GM19193 (cell line): ENCODE results near the gene FHIP1B.

Source experiments
- POLR2A ChIP-seq: IDR thresholded peaks from 4 replicates; pipeline ENCODE4 v1.6.1; 2011; ENCODE audit not compliant: insufficient read depth, insufficient read length; ENCODE audit errors: extremely low read depth

FHIP1B gene

GRCh38 chr11:6223854-6224253, 10.6 kb downstream of the FHIP1B start:
- no peak for TF ChIP-seq POLR2A

- no peak for TF ChIP-seq POLR2A
These were observed 15.1 kb downstream of the FHIP1B start for GRCh38 chr11:6219359-6219758.

- no peak for TF ChIP-seq POLR2A
These were observed 16.7 kb downstream of the FHIP1B start for GRCh38 chr11:6217722-6218121.

- no peak for TF ChIP-seq POLR2A
These were observed 17.9 kb downstream of the FHIP1B start for GRCh38 chr11:6216501-6216900.

- TF ChIP-seq POLR2A = no peak
These were observed 19.9 kb downstream of the FHIP1B start for GRCh38 chr11:6214530-6214929.

- TF ChIP-seq POLR2A = no peak
These were observed 24.0 kb downstream of the FHIP1B start for GRCh38 chr11:6210274-6210955.

GRCh38 chr11:6209801-6210200, 24.6 kb downstream of the FHIP1B start:
- no peak for TF ChIP-seq POLR2A

- no peak for TF ChIP-seq POLR2A
These were observed 27.8 kb downstream of the FHIP1B start for GRCh38 chr11:6206456-6207180.

- no peak for TF ChIP-seq POLR2A
These were observed 29.1 kb downstream of the FHIP1B start, which contains the start of gene C11orf42 for GRCh38 chr11:6205366-6205765. Gene C11orf42, plus strand, starts transcription at chr11:6205557. Its CDS starts 59 bp downstream, at chr11:6205616.

- TF ChIP-seq POLR2A = no peak
These were observed 29.7 kb downstream of the FHIP1B start for GRCh38 chr11:6204706-6205105.

GRCh38 chr11:6203327-6203726, 31.1 kb downstream of the FHIP1B start:
- no peak for TF ChIP-seq POLR2A

GRCh38 chr11:6202041-6202440, 32.4 kb downstream of the FHIP1B start:
- no peak for TF ChIP-seq POLR2A

GRCh38 chr11:6201481-6201880, 33.0 kb downstream of the FHIP1B start:
- no peak for TF ChIP-seq POLR2A

- TF ChIP-seq POLR2A = no peak
These were observed 33.5 kb downstream of the FHIP1B start for GRCh38 chr11:6200975-6201374.

GRCh38 chr11:6199174-6199810, 35.1 kb downstream of the FHIP1B start, which contains the start of gene OR52W1:
Gene OR52W1, plus strand, starts transcription at chr11:6199224. Its CDS starts 0 bp downstream, at chr11:6199224.
- TF ChIP-seq POLR2A = no peak

GRCh38 chr11:6197466-6198200, 36.8 kb downstream of the FHIP1B start:
- TF ChIP-seq POLR2A = no peak

- TF ChIP-seq POLR2A = no peak
These were observed 38.0 kb downstream of the FHIP1B start for GRCh38 chr11:6196396-6196795.
